LNCAP (cell line): ENCODE measurements around the gene PMEL.

Source experiments
- TF ChIP-seq, protein P1 (sequence below): fragments of 450-650 bp; IDR thresholded peaks from 2 replicates; pipeline ENCODE4 v1.5.1; 2017; ENCODE audit warnings: mild to moderate bottlenecking

Gene PMEL

GRCh38 chr12:55942055-55942454, 23.8 kb downstream of the PMEL start:
- TF ChIP-seq, protein P1, sequence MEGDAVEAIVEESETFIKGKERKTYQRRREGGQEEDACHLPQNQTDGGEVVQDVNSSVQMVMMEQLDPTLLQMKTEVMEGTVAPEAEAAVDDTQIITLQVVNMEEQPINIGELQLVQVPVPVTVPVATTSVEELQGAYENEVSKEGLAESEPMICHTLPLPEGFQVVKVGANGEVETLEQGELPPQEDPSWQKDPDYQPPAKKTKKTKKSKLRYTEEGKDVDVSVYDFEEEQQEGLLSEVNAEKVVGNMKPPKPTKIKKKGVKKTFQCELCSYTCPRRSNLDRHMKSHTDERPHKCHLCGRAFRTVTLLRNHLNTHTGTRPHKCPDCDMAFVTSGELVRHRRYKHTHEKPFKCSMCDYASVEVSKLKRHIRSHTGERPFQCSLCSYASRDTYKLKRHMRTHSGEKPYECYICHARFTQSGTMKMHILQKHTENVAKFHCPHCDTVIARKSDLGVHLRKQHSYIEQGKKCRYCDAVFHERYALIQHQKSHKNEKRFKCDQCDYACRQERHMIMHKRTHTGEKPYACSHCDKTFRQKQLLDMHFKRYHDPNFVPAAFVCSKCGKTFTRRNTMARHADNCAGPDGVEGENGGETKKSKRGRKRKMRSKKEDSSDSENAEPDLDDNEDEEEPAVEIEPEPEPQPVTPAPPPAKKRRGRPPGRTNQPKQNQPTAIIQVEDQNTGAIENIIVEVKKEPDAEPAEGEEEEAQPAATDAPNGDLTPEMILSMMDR = no peak

- TF ChIP-seq, protein P1 = peak; percentile 91
Observed at GRCh38 chr12:55940065-55940732, 25.6 kb downstream of the PMEL start.

- TF ChIP-seq, protein P1 = no peak
Observed at GRCh38 chr12:55938826-55939501, 26.9 kb downstream of the PMEL start.

DNA sequence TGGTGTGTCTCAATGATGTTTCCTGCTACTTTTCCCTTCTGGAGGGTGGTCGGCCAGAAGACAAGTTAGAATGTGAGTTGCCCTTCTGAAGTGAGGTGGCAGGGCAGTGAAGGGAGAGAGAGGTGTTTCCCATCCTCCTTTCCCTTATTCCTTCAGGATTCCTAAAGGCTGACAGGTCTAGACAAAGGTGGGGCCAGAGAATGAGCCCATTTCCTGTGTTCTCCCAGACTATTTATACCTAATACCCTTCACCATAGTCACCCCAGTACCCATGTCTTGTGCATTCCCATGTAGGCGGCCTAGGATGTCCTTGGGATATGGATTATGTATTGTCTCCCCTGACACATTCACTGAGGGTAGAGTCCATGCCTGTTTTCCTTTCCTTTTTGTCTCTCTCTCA, 27.9 kb downstream of the PMEL start:
- TF ChIP-seq, protein P1 = no peak

DNA sequence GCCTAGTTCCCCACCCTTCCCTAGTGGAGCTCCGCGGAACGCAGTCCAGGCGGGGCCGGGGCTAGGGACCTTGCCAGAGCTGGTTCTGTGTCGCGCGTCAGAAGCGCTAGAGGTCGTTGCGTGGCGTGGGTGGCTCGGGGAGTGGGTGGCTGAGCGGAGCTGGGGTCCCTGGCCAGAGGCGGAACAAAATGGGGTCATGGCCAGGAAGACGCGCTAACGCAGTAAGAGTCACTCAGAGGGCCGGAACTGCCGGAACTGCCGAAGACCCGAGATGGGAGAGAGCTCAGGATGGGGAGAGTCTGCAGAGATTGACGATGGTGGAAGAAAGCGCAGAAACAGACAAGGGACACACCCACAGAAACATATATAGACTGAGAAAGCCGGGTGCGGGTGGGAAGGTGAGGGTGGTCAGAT, 30.1 kb downstream of the PMEL start:
- TF ChIP-seq, protein P1 = no peak

GRCh38 chr12:55934773-55935172, 31.1 kb downstream of the PMEL start:
- TF ChIP-seq, protein P1 = no peak

GRCh38 chr12:55933799-55934742, 31.8 kb downstream of the PMEL start:
- TF ChIP-seq, protein P1 = no peak
